Measurements from ENCODE around the gene AKAP7.

- TF ChIP-seq CTCF (IDR thresholded peaks at IDR 0.05) (no peak), POLR2A (IDR thresholded peaks at IDR 0.05) (no peak)
Measured at GRCh38 chr6:131136021-131136786, 937 bp downstream of the AKAP7 start.

Data from suprapubic skin (tissue), 3 donors.